Iris pigment epithelial cell (primary cell): ENCODE results near the gene MUC6.

Source experiments
- DNase-seq: peaks from one replicate; pipeline ENCODE4 v3.0.0-alpha.2; 2011; ENCODE audit warnings: low read depth

The MUC6 gene

GRCh38 chr11:967995-968751, 68.3 kb downstream of the MUC6 start:
- DNase-seq: no peak

GRCh38 chr11:965206-965775, 71.2 kb downstream of the MUC6 start:
- no peak for DNase-seq

GRCh38 chr11:963852-964251, 72.7 kb downstream of the MUC6 start:
- no peak for DNase-seq
